NCI-H446 treated with DMSO at 0.1 percent for 48 hours (cell line): ENCODE results near the gene GUCY2D.

Experiments
- DNase-seq: peaks from one replicate; lab custom pipeline; 2025; lab: John Stamatoyannopoulos, UW

The GUCY2D gene

GRCh38 chr17:7992516-7992915, 9.9 kb upstream of the GUCY2D start:
- no peak for DNase-seq

GRCh38 chr17:7992924-7993323, 9.5 kb upstream of the GUCY2D start:
- no peak for DNase-seq

- DNase-seq, result no peak
Observed at GRCh38 chr17:7993972-7994589, 8.3 kb upstream of the GUCY2D start.

GRCh38 chr17:7995724-7996123, 6.7 kb upstream of the GUCY2D start:
- DNase-seq, result no peak

- no peak for DNase-seq
Observed at GRCh38 chr17:7997186-7997585, 5.2 kb upstream of the GUCY2D start.

- DNase-seq, result no peak
Observed at GRCh38 chr17:8002721-8003593, 542 bp downstream of the GUCY2D start.

- no peak for DNase-seq
Observed at GRCh38 chr17:8003594-8004181, 1.3 kb downstream of the GUCY2D start.

- no peak for DNase-seq
Observed at GRCh38 chr17:8004899-8005298, 2.5 kb downstream of the GUCY2D start.

GRCh38 chr17:8005357-8005756, 2.9 kb downstream of the GUCY2D start:
- DNase-seq, result no peak

GRCh38 chr17:8005967-8006730, 3.7 kb downstream of the GUCY2D start:
- DNase-seq, result no peak

GRCh38 chr17:8006836-8007680, 4.6 kb downstream of the GUCY2D start:
- DNase-seq, result no peak

GRCh38 chr17:8007836-8008235, 5.4 kb downstream of the GUCY2D start:
- no peak for DNase-seq

GRCh38 chr17:8012045-8012580, 9.7 kb downstream of the GUCY2D start:
- no peak for DNase-seq

- DNase-seq, result no peak
Observed at GRCh38 chr17:8012996-8013640, 10.7 kb downstream of the GUCY2D start.

GRCh38 chr17:8013731-8014557, 11.5 kb downstream of the GUCY2D start:
- DNase-seq, result no peak

- no peak for DNase-seq
Observed at GRCh38 chr17:8014558-8014850, 12.1 kb downstream of the GUCY2D start.

- no peak for DNase-seq
Observed at GRCh38 chr17:8015236-8015956, 13.0 kb downstream of the GUCY2D start.

- DNase-seq, result no peak
Observed at GRCh38 chr17:8015957-8016631, 13.7 kb downstream of the GUCY2D start.
